Activated B cell treated with CpG ODN at 0.5 μM for 24 hours (primary cell): ENCODE data around the gene BDNF. TPM values are rescaled to one million over a fixed set of nuclear protein-coding genes. Genes with fewer than 3 reads are reported as not detected.

Experiments
- ATAC-seq: fragments of 200-7000 bp; cut with Tn5 transposase; one replicate; pipeline ENCODE4 v1.10.0; 2021; ENCODE audit warnings: low read depth, mild to moderate bottlenecking, moderate library complexity
- CTCF ChIA-PET: fragments of 350-600 bp; sonication (Branson Sonifier 250); formaldehyde crosslinking; loops from one replicate; lab custom pipeline; 2021; ENCODE audit warnings: antibody characterized with exemption; lab: Charles Lee
- POLR2A ChIA-PET: fragments of 350-600 bp; sonication (Branson Sonifier 250); formaldehyde crosslinking; loops from one replicate; lab custom pipeline; 2021; ENCODE audit warnings: antibody characterized with exemption; lab: Charles Lee
- DNase-seq: peaks from one replicate; pipeline ENCODE4 v3.0.0; 2022
- H3K27ac Mint-ChIP-seq: one replicate; pipeline ENCODE4 v1.8.0; 2020; ENCODE audit warnings: mixed read lengths
- H3K27me3 Mint-ChIP-seq: one replicate; pipeline ENCODE4 v1.8.0; 2021; ENCODE audit warnings: mixed read lengths
- H3K36me3 Mint-ChIP-seq: one replicate; pipeline ENCODE4 v1.8.0; 2021; ENCODE audit warnings: low read depth, mixed read lengths
- H3K4me1 Mint-ChIP-seq: one replicate; pipeline ENCODE4 v1.8.0; 2021; ENCODE audit warnings: mixed read lengths
- H3K4me3 Mint-ChIP-seq: one replicate; pipeline ENCODE4 v1.8.0; 2020; ENCODE audit warnings: mild to moderate bottlenecking, mixed read lengths
- H3K9me3 Mint-ChIP-seq: one replicate; pipeline ENCODE4 v1.8.0; 2020; ENCODE audit warnings: mixed read lengths
- intact Hi-C: fragments of 100-400 bp; cut with micrococcal nuclease; formaldehyde crosslinking; loops from one replicate; pipeline ENCODE4 v1.15.1; 2024
- total RNA-seq: library from RNA; stranded (reverse); gene quantifications from 2 replicates; pipeline ENCODE4 v1.2.3, GENCODE V29; 2022
- TF ChIP-seq, protein P1 (sequence below): fragments of 200-600 bp; IDR thresholded peaks from one replicate; pipeline ENCODE4 v1.8.0; 2022; ENCODE audit warnings: antibody characterized with exemption, mild to moderate bottlenecking

The BDNF gene
- total RNA-seq, 1 donor from 2014 or later: not detected

DNA sequence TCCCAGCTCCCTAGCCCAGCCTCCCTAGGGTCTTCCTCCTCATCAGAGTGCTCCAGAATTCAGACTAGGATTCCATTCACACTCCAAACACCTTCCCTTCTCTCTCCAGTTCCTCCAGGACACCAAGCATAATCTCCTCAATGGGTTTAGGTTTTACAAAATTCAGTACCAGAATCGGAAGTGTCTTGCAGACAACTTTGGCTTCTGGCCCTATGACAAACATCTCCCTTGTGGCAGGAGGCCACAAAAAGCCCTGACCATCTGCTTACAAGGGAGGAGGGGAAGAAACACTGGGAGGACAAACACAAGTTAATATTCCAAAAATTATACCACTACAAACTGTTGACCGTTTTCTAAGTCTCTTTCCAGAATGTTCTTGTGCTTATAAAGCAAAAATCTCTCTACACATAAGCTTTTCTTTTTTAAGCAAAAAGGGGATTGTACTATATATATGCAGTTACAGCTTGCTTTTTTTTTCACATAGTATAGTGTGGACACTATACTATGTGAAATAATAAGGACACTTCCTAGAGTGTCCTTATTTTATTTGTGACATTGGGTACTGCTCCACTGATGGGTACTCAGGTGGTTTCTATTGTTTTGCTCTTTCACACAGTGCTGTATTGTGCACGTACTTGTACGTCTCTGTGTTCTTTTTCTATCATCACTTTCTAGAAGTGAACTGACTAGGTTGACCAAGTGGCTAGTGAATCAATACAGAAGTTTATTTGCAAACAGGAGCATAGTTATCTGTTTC, 78.7 kb downstream of the BDNF start:
- Mint-ChIP-seq H3K27ac (no peak overlapping the region), H3K27me3 (no peaks in the 10 kb centered on the region), H3K9me3 (no peaks in the 10 kb centered on the region), H3K4me3 (no peak overlapping the region), H3K36me3 (no peaks in the 10 kb centered on the region), H3K4me1 (peaks cover 4% of the 10 kb centered on the region)
- DNase-seq: no peak
- ChIA-PET POLR2A (no interaction called here), CTCF (no interaction called here)
- TF ChIP-seq, protein P1, sequence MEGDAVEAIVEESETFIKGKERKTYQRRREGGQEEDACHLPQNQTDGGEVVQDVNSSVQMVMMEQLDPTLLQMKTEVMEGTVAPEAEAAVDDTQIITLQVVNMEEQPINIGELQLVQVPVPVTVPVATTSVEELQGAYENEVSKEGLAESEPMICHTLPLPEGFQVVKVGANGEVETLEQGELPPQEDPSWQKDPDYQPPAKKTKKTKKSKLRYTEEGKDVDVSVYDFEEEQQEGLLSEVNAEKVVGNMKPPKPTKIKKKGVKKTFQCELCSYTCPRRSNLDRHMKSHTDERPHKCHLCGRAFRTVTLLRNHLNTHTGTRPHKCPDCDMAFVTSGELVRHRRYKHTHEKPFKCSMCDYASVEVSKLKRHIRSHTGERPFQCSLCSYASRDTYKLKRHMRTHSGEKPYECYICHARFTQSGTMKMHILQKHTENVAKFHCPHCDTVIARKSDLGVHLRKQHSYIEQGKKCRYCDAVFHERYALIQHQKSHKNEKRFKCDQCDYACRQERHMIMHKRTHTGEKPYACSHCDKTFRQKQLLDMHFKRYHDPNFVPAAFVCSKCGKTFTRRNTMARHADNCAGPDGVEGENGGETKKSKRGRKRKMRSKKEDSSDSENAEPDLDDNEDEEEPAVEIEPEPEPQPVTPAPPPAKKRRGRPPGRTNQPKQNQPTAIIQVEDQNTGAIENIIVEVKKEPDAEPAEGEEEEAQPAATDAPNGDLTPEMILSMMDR: no peak
- intact Hi-C loops: no loop called here
- no peak for ATAC-seq

DNA sequence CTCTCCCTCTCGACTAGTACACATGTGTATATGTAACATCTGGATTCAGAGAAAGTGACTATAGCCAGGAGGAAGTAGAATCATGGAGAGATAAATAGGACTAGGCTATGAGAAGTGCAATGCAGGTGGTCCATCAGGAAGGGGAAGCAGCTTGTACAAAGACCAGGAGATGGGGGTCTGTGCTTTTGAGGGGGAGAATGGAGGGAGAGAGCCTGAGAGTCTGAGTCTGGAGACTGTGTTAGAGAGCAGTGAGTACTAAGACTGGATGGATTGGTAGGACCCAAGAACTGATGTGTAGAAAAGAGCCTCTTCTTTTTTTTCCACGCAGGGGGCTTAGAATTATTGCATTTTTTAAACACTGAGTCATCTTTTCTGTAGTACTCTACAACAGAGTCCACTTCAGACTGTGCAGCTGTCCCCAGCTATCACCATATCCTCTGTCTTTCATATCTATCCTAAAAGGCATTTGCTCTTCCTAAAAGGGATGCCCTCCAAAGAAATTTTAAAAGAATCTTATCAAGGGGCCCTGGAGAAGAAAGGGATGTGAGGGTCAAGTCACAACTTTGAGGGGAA, 80.4 kb downstream of the BDNF start:
- POLR2A ChIA-PET: no interaction called here
- DNase-seq (no peak), ATAC-seq (no peak)
- intact Hi-C loops: no loop called here
- peaks cover under 1% of the 10 kb centered on the region for H3K4me1 Mint-ChIP-seq
- no peaks in the 10 kb centered on the region for H3K9me3 Mint-ChIP-seq
- CTCF ChIA-PET: no interaction called here
- H3K4me3 Mint-ChIP-seq: no peak overlapping the region
- H3K27ac Mint-ChIP-seq: no peak overlapping the region
- H3K27me3 Mint-ChIP-seq: no peaks in the 10 kb centered on the region
- TF ChIP-seq, protein P1: no peak
- H3K36me3 Mint-ChIP-seq: no peaks in the 10 kb centered on the region

DNA sequence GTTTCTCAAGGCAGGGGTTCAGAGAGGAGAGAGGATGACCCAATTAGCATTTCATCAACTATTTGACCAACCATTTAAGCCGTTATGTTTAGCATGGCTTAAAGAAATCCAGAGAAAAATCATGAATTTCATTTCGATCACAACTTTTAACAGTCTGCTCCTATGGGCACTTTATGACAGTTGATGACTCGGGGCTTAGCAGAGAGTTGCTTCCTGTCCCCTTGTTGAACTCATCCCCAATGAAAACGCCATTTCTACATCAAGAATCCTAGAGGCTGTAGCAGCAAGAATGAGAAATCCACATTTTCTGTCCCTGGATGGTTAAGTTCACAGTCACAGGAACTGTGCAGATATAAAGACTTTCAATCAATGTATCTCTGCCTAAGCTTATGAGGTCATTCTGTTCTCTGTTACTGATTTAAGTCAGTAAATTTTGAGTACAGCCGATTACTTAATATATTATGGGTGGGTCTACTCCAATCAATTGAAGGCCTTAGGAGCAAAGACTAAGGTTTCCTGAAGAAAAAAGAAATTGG, 81.1 kb downstream of the BDNF start:
- ATAC-seq: no peak
- ChIA-PET CTCF (no interaction called here), POLR2A (no interaction called here)
- H3K4me1 Mint-ChIP-seq: no peaks in the 10 kb centered on the region
- DNase-seq: no peak
- no peak overlapping the region for H3K27ac Mint-ChIP-seq
- no peaks in the 10 kb centered on the region for H3K9me3 Mint-ChIP-seq
- intact Hi-C loops: no loop called here
- no peaks in the 10 kb centered on the region for H3K27me3 Mint-ChIP-seq
- H3K4me3 Mint-ChIP-seq: no peak overlapping the region
- H3K36me3 Mint-ChIP-seq: no peaks in the 10 kb centered on the region
- TF ChIP-seq, protein P1: no peak

DNA sequence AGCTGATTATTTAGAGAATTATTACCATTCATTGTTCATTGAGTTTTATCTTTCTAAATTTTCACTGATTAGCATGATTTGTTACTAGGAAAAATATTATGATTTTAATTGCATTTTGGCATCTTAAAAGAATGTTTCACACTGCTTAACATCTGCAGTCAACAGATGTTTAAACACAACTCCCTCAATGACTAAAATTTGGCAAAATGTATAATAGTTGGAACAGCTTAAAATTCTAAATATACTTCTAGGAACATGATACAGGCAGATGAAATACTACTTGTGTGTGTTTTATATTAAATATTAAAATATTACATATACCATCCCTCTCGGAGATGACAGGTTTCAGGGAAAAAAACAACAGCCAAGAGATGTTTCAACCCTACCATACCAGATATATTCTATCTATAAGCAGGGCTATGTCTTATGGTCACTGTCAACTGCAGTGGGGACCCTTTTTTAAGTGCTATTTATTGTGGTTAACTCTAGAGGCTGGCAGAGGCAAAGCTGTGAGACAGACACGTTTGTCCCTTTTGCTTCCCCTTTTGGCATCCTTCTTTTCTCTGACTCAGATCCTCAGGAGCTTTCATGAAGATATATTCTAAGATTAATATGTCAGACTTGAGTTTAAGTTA, 81.9 kb downstream of the BDNF start:
- ChIA-PET POLR2A (no interaction called here), CTCF (no interaction called here)
- Mint-ChIP-seq H3K4me1 (no peaks in the 10 kb centered on the region), H3K9me3 (no peaks in the 10 kb centered on the region), H3K36me3 (no peaks in the 10 kb centered on the region), H3K27me3 (no peaks in the 10 kb centered on the region), H3K27ac (no peak overlapping the region), H3K4me3 (no peak overlapping the region)
- TF ChIP-seq, protein P1: no peak
- intact Hi-C loops: no loop called here
- ATAC-seq (no peak), DNase-seq (no peak)

DNA sequence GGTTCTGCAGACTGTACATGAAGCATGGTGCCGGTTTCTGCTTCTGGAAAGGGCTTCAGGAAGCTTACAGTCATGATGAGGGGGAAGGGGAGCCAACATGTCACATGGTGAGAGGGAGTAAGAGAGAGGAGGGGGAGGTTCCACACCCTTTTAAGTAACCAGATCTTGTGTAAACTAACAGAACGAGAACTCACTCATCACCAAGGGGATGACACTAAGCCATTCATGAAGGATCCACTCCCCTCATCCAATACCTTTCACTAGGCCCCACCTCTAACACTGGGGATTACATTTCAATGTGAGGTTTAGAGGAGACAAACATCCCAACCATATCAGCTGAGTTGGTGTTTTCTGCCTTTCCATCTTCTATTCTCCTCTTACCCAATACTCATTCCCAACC, 83.5 kb downstream of the BDNF start:
- Mint-ChIP-seq H3K4me3 (no peak overlapping the region), H3K4me1 (no peaks in the 10 kb centered on the region), H3K36me3 (no peaks in the 10 kb centered on the region), H3K27me3 (no peaks in the 10 kb centered on the region), H3K9me3 (no peaks in the 10 kb centered on the region), H3K27ac (no peak overlapping the region)
- ChIA-PET POLR2A (no interaction called here), CTCF (no interaction called here)
- intact Hi-C loops: no loop called here
- TF ChIP-seq, protein P1: no peak
- DNase-seq (no peak), ATAC-seq (no peak)
